GM12878 (cell line): ENCODE measurements around the gene RAP1GAP2.

ENCODE experiments used
- GABPA ChIP-seq: IDR thresholded peaks from 2 replicates; pipeline ENCODE4 v1.6.1; 2014; ENCODE audit warnings: antibody characterized with exemption, low read depth, mild to moderate bottlenecking, inconsistent platforms
- MTA3 ChIP-seq: IDR thresholded peaks from 2 replicates; pipeline ENCODE4 v1.6.1; 2012; ENCODE audit warnings: low read length, inconsistent platforms, borderline replicate concordance
- POLR2AphosphoS5 ChIP-seq: IDR thresholded peaks from 2 replicates; pipeline ENCODE4 v1.6.1; 2011; ENCODE audit warnings: mild to moderate bottlenecking, low read length, inconsistent platforms
- YY1 ChIP-seq: IDR thresholded peaks from 2 replicates; pipeline ENCODE4 v1.6.1; 2011; ENCODE audit warnings: low read depth, mild to moderate bottlenecking, low read length
- TF ChIP-seq, protein P1 (sequence below), 3 experiments: IDR thresholded peaks in 2 of 3; conservative IDR thresholded peaks in 1 of 3; 2 replicates each; pipeline ENCODE4 v1.5.1; 2011; ENCODE audit warnings: low read depth in 3 of 3, low read length in 3 of 3, mild to moderate bottlenecking in 3 of 3, control low read depth in 2 of 3, moderate library complexity in 2 of 3, inconsistent platforms in 1 of 3, mixed read lengths in 1 of 3; ENCODE audit not compliant: control insufficient read depth in 2 of 3, insufficient read depth in 1 of 3; ENCODE audit errors: extremely low read depth in 1 of 3

- no peak for TF ChIP-seq GABPA
- TF ChIP-seq MTA3: no peak
- TF ChIP-seq YY1: no peak
- TF ChIP-seq, protein P1, sequence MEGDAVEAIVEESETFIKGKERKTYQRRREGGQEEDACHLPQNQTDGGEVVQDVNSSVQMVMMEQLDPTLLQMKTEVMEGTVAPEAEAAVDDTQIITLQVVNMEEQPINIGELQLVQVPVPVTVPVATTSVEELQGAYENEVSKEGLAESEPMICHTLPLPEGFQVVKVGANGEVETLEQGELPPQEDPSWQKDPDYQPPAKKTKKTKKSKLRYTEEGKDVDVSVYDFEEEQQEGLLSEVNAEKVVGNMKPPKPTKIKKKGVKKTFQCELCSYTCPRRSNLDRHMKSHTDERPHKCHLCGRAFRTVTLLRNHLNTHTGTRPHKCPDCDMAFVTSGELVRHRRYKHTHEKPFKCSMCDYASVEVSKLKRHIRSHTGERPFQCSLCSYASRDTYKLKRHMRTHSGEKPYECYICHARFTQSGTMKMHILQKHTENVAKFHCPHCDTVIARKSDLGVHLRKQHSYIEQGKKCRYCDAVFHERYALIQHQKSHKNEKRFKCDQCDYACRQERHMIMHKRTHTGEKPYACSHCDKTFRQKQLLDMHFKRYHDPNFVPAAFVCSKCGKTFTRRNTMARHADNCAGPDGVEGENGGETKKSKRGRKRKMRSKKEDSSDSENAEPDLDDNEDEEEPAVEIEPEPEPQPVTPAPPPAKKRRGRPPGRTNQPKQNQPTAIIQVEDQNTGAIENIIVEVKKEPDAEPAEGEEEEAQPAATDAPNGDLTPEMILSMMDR (IDR thresholded peaks at IDR 0.05 in 2 of 3, conservative IDR thresholded peaks at IDR 0.05 in 1 of 3; ENCODE audit: control insufficient read depth in 2 of 3, extremely low read depth in 1 of 3, insufficient read depth in 1 of 3, low read depth in 3 of 3, low read length in 3 of 3): no peak
- no peak for TF ChIP-seq POLR2AphosphoS5
Observed at GRCh38 chr17:2805961-2806360, 9.7 kb downstream of the RAP1GAP2 start.
